Measurements from ENCODE around the gene TRAPPC2L.

- TF ChIP-seq ZBTB10 (CRISPR knock-in tag; IDR thresholded peaks at IDR 0.05; ENCODE audit: borderline replicate concordance) = no peak
- no peak for TF ChIP-seq SRSF9 (IDR thresholded peaks at IDR 0.05; ENCODE audit: borderline replicate concordance, insufficient read depth, low read depth, low read length, poor library complexity, severe bottlenecking)
- no peak for TF ChIP-seq ZNF580 (CRISPR knock-in tag; IDR thresholded peaks at IDR 0.05; ENCODE audit: borderline replicate concordance, low read depth)
- TF ChIP-seq ZNF274 (CRISPR knock-in tag; IDR thresholded peaks at IDR 0.05) = no peak
- no peak for TF ChIP-seq RNF2 (conservative IDR thresholded peaks at IDR 0.05; ENCODE audit: low read depth)
- no peak for TF ChIP-seq CTCF (CRISPR knock-in tag; IDR thresholded peaks at IDR 0.05)
- no peak for TF ChIP-seq PAWR (CRISPR knock-in tag; IDR thresholded peaks at IDR 0.05; ENCODE audit: borderline replicate concordance)
These were observed 1.2 kb upstream of the TRAPPC2L start for GRCh38 chr16:88855736-88856121.

Data from HepG2 (cell line).